A172 (cell line): ENCODE data around the gene PDE6A. TPM values are rescaled to one million over a fixed set of nuclear protein-coding genes. Genes with fewer than 3 reads are reported as not detected.
A peak's percentile ranks its signal among the peaks of the same experiment; 100 is the strongest.

Experiments
- DNase-seq: peaks from one replicate; pipeline ENCODE4 v3.0.0-alpha.2; 2015; ENCODE audit warnings: low spot score
- total RNA-seq: library from RNA; depleted of rRNA; stranded (reverse); fragments of >200 nt; shearing (Covaris generic); gene quantifications from 2 replicates; pipeline ENCODE4 v1.2.3, GENCODE V29; 2014; rRNA removed

The PDE6A gene
- total RNA-seq, 1 experiment from 2014 or later = 0.41 TPM

DNA sequence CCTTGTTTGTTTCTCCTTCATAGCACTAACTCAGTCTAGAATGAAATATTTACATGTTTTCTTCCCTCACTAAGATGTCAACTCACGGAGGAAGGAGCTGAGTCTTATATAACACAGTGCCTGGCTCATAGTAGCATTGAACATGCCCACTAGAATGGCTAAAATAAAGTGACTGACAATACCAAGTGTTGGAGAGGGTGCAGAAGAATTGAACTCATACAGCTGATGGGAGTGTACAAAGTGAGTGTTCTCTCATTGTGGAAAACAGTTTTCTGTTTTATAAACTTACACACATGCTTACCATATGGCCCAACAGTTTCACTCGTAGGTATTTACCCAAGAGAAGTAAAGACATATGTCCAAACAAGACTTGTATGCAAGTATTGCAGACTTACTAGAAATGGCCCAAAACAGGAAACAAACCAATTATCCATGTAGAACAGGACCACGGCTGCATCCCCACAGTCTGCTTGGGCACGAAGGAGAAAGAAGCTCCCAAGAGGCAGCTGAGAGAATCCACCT is 127.0 kb downstream of the PDE6A start:
- no peak for DNase-seq

DNA sequence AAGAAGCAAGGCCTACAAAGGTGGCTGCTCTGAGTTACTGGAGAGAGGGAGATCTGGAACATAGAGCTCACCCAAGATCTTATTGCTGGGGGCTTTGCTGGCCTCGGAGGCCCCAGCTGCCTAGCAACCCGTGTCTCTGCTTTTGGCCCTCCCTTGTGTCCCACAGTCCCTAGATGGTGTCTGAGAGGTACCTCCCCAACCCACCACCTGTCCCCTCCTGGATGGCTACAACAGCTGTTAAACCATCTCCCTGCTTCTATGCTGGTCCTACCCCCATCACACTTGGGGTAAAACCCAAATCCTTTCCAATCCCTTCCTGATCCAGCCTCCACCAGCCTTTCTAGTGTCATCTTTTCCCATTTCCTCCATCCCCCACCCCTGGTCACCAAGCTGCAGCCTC is 127.9 kb downstream of the PDE6A start:
- DNase-seq = no peak

DNA sequence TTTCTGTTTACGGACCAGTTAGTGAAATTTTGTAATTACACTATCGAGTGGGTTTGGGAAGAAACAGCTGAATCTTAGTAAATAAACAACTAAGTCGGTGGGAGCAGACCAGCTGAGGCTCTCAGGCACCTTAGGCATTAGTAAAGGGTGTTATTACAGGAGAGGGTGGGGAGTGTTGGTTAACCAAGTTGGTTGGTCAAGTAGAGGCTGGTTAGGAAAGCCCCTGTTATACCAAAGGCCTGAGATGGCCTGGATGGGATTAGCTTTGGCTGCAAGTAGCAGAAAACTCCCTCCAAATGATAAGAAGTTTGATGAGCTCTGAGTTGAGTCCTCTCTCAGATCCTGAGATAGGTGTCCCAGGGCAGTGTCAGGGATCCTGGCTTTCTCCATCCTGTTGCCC is 133.1 kb downstream of the PDE6A start:
- DNase-seq = no peak

DNA sequence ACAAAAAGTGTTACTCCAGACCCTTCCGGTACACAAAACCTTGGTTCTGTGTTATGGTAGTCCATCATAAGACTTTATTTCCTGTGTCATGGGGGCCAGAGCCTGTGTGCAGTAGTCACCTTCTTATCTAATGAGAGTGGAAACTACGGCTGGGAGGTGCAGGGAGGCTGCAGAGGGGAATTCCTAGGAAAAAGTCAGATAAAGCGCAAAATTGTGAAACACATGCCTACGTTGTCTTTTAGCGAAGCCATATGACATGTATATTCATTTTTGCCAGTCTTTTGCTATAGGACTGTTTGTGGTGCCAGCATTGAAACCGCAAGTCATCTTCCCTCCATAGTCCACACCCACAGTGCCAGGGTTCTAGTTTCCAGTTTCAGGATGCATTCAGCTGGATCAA is 133.7 kb downstream of the PDE6A start:
- peak; percentile 20 for DNase-seq

DNA sequence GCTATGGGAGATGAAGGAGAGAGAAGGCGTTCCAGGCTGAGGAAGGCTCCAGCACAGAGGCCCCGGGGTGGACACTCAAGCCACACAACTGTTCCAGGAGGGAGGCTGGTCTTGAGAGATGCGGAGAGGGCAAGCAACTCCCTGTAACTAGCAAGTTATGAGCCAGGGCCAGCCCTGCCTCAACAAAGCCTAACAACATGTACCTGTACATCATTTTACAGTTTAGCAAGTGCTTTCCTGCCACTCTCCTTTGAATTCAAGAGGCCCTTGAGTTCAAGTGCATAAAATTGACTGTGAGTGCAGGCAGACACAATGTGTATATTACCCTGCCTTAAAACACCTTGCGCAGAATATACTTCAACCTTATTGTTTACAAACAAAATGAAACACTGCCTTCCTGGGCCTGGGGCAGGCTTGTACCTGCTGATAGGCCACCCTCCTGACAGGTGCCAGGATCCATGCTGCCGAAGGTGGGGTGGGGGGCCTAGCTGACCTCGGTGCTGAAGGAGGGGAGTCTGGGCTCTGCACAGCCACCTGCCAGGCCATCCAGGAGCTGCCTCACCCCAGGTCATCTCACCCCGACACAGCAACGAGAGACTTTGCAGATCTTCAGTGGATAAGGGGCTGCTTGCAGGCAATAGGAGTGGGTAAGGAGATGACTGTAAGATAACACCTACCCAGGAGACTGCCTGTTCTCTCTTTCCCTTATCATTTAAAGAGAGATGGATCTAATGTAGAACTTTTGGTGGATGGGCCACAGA is 134.5 kb downstream of the PDE6A start:
- no peak for DNase-seq

DNA sequence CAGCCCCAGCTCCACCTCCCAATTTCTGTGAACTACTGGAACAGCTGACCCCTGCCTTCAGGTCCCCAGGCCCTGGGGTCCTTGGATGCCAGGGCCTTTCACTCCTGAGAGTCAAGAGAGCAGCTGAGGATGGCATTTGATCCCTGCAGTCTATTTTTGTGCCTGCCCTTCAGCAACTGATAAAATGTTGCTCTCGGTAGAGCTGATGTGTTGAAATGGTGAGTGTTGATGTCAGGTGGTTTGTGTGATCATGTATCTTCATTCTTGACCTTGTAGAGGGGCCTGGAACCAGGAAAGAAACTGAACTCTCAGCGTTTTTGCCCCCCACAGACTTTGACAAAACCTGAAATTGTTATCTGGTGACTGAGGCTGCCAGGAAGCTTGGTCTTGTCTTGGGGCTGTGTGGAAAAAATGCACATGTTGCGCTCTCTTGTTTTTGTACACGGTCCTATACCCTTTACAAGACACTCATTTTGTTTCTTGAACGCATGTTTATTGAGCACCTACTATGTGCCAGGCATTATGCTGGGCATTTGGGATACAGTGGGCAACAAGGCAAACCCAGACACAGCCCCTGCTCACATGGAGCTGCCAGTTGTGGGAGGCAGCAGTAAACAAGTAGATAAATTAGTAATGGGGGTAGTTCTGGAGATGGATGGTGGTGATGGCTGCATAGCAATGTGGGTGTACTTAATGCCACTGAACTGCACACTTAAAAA is 136.2 kb downstream of the PDE6A start:
- no peak for DNase-seq

Other genes starting within 250 kb of the PDE6A start
- 1.1 and 1.5 TPM in 2 replicates for gene PPARGC1B, start 214.5 kb downstream of the PDE6A start, total RNA-seq
- 20.0 and 26.3 TPM in 2 replicates for gene SLC26A2, start 16.0 kb upstream of the PDE6A start, total RNA-seq
- 8.1 and 14.3 TPM in 2 replicates for gene TIGD6, start 55.9 kb upstream of the PDE6A start, total RNA-seq
- gene HMGXB3, start 55.9 kb upstream of the PDE6A start, total RNA-seq = 36.8 and 37.1 TPM in 2 replicates
- 0.84 and 0.96 TPM in 2 replicates for gene CSF1R, start 141.8 kb upstream of the PDE6A start, total RNA-seq
- gene PDGFRB, start 211.1 kb upstream of the PDE6A start, total RNA-seq = 33.5 and 55.9 TPM in 2 replicates
- not detected in 2 replicates for gene CDX1, start 222.0 kb upstream of the PDE6A start, total RNA-seq
- not detected in 2 replicates for gene SLC6A7, start 245.3 kb upstream of the PDE6A start, total RNA-seq